HG02885 (cell line): ENCODE results near the gene GRM4.

ENCODE experiments used
- ATAC-seq: cut with Tn5 transposase; IDR thresholded peaks from one replicate; pipeline ENCODE4 v1.9.1; 2021; ENCODE audit warnings: mild to moderate bottlenecking; ENCODE audit not compliant: unreplicated experiment, poor library complexity

GRM4 gene

DNA sequence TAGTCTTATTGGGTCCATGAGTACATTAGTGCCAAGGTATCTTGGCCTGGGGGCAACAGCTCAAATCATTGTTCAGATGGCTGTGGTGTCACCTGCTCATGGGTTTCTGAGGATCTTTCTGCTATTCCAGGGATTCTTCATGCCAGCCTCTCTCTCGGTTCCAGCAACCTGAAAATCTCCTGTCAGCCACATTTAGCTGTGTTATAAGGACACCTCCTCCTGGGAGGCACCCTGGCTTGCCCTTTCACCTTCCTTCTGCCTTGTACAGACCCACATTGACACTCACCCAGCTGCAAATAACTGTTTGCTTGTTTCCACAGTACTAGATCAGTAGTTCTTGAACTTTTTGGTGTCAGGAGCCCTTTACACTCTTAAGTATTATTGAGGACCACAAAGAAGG lies 159.9 kb downstream of the GRM4 start:
- ATAC-seq = no peak

GRCh38 chr6:33985313-33985751 lies 160.6 kb downstream of the GRM4 start:
- ATAC-seq = no peak

DNA sequence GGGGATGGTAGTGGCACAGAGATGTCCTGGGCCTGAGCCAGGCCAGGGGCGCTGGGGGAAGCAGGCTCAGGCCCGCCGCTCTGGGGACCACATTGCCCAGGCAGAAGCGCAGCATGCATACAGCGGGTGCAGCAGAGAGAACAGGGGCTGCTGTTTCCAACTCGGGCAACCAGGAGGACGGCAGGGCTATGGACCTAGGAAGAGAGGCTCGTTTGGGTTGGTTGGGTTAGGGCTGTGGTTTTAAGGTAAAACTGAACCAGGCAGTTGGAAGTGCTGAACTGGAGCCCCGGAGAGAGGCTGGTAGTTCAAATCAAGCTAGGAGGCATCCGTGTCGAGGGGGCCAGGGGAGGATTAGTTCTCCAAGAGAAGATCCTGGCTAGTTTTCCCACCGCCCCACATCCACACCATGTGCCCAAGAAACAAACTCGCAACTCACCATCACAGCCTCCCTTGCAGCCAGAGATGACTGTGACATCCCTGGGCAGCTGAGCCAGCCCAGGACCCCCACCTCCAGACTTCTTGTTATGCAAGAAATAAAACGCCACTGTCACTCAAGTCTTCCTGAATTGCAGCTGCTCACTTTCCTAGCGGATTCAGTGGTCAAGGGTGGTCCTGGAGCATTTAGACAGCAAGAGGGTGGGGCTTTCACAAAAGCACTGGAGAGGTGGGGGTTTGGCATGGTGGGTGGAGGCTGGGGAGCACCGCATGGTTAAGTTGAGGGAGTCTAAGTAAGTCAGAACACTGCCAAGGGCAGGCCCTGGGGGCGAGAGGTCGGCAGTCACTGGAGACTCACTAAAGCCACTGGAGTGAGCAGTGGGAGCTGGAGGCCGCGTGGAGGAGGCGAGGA lies 161.2 kb downstream of the GRM4 start:
- ATAC-seq = no peak

- no peak for ATAC-seq
These were observed 162.0 kb downstream of the GRM4 start for GRCh38 chr6:33983721-33984465.

DNA sequence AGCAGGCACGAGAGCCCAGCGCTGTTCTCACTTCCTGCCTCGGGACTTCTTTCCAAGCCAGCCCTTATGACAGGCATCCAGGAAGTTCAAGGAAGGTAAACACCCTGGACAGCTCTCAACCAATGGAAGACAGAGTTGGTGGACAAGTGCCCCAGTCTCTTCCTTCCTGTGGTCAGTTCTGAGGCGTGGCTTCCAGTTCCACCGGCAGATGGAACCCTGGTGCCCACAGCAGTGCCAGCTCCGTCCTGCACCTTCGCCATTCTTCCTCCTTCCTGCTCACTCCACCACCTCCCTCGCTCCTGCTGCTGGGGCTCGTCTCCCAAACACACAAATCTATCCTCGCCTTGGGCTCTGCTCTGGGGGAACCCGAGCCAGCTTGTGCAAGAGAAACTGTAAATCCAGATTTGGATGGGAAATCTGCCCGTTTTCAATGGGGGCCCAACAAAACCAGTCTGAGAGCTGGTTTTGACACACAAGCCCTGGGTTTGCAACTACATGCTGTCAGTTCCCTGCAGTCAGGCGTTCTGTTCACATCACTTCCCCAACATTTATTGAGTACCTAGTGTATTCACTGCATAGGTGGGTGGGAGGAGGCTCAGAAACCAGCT lies 162.7 kb downstream of the GRM4 start:
- ATAC-seq = no peak

DNA sequence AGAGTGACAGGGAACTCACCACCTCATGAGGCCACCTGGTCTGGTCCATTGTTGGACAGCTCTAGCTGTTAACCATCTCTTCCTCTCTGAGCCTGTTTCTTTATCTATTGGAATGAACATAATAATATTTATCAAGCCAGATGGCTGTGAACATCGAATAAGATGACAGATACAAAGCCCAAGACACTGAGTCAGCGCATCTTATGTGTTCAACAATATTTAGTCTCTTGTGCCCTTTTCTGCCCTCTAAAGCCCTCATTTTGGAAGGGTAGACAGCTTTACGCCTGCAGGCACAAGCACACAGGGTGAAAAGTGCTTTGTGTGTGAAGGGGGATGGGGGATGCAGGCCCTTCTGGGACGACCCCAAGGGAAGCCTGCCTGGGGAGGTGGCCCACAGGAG lies 164.0 kb downstream of the GRM4 start:
- no peak for ATAC-seq

DNA sequence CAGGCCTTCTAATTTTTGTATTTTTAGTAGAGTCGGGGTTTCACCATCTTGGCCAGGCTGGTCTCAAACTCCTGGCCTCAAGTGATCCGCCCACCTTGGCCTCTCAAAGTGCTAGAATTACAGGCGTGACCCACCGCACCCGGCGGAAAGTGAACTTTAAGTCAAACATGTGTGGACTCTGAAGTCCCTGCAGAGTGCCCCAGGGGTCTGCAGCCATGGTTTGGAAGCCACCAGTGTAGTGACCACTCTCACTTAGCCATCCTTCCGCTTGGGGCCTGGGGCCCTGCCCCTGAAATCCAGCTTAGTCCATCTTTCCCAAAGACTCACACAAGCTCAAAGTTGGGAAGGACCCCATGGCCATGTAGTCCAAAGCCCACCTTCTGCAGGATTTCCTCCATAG lies 164.5 kb downstream of the GRM4 start:
- ATAC-seq = no peak

DNA sequence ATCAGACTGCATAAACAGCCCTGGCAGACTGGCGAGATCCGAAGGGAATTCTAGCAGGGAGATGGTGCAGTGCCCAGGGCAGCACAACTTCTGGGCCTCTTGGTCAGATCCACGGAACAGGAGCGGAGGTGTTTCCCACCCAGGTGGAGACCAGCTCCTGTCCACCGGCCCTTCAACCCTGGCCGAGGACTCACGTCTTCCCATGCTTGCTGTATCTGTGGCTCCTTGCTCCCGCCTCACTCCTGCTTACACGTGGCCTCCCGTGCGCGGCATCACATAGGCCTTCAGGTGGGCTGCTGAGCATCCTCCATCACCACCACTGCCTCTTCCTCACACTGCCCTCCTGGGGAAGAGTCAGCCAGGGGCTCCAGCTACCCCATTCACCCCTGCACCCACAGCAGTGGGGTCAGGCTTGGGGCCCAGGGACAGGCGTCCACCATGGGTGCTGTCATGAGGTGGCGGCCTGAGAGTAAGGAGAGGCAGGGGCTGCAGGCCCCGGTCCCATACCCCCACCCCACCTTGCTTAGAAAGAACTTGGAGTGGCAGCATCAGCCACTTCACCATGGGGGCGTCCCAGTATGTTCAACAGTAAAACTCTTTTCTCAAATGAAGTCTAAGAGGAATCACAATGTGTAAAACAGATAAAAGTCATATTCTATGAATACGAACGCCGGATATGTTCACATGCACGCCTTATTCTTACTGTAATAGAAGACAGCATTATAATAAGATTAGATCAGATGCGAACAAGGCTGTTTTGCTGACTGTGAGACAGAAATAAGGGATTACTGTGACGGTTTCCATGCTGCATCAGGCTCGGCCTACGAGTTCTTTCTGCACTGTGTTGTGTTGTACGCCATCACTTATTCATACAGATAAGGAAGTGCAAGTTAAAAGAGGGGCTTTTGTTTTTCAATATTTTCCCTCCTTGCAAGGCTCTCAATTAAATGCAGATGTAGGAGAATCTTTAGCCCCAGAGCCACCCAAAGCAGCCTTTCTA lies 165.4 kb downstream of the GRM4 start:
- no peak for ATAC-seq

GRCh38 chr6:33979750-33980149 lies 166.1 kb downstream of the GRM4 start:
- no peak for ATAC-seq

DNA sequence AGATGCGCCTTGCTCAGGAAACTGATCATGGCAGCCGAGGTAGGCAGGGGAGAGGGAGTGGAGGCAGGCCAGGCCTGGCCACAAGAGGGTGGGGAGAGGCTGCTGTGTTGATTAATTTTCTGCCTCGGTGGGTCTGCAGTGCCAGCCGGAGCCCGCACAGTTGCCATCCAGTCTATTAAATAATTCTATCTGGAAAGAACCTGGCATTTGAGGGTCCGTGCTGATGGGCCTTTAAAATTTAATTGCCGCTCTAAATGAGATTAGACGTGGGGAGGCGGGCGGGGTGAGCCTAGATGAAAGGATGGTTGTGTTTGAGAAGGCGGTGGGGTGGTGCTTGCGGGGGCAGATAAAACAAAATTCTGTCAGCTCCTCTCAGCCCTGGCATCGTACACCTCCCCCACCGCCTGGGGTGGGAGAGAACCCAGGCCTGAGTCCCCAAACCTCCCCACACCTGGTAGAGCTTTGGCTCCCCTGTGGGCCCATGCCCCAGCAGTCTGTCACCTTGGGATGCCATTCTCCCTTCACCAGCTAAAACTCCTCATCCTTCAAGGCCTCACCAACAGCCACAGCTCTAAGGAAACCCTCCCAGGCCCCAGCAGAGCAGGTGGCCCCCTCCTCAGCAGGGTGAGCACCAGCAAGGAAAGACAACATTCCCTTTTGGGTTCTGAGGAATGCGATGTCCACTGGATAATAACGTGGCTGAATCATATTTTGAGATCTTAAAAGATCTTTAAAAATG lies 167.3 kb downstream of the GRM4 start:
- no peak for ATAC-seq

DNA sequence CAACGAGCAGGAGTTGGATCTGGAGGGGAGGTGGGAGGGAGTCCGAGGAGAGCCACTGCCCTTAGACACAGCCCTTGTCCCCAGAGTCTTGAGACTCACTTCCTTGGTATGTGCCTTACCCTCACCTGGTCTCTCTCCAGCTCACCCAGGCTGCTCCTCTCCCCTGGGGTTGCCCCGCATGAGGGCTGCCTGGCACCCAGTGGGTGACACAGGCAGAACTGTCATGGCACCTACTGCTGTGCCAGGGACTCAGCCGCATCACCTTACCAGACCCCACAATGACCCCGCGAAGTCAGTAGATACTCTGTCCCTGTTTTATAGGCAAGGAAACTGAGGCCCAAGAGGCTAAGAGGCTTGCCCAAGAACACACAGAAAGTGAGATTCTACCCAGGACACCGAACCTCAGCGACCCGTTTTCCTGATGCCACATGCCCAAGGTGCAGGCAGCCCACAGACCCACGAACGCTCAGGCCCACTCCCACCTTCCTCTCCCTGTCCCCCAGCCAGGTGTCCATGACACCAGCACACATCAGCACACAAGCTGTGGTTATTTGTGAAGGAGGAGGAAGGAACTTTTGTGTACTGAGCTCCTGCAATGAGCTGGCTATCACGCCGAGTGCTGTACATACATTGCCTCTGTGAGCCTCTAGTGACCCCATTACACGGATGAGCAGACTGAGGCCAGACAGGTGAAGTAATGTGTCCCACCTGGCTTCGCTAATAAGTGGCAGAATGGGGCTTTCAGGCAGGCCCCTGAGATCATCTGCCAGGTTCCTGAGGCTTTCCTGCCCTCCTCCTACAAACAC lies 168.1 kb downstream of the GRM4 start:
- ATAC-seq = no peak

GRCh38 chr6:33976437-33977360 lies 169.2 kb downstream of the GRM4 start:
- no peak for ATAC-seq

DNA sequence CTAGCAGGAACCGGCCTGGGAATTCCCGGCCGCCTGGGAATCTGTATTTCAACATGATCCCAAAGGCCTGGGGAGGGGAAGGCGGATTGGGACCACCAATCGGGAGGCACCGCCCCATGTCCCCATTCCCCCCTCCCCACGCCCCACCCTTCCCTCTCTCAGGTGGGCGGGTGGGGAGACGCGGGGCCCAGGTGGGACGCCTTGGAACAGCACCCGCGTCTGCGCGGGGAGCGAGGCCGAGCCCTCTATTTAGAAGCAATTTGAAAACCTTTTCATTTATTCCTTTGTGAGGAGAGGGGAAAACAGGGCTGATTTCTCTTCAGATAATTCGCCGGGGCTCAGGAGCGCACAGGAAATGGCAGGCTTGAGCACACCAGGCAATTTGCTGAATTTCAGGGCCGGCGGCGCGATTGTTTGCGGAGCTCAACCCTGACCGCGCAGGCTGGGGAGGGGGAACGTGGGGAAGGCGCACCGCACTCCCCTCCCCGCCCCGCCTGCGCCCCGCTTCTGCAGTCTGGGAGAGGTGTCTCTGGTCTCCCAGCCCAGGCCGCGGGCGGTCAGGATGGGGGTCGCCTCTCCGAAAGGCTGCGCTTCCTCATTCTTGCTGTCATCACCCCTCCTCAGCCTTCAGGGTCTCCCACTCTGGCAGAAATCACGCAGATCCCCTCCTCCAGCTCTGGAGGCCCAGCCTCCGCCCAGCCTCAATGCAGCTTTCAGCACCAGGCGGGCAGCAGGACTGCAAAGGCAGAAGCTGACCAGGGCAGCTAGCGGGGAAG lies 170.0 kb downstream of the GRM4 start:
- no peak for ATAC-seq

DNA sequence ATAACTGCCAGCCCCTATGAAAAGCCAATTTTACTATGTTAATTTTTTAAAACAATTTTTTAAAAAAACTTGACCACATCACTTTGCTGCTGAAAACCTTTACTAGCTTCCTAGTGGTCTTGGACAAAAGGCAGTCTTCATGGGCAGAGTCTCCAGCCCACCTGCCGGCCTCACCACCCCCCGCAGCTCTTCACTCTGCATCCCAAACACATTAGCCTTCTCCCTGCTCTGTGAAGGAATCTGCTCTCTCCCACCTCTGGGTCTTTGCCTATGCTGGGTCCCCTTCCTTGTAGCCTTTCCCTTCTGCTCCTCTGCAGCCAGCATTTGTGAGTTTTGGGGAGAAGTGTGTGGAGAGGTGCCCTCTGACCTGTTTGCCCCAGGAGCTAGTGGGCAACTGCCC lies 171.4 kb downstream of the GRM4 start:
- ATAC-seq = no peak

DNA sequence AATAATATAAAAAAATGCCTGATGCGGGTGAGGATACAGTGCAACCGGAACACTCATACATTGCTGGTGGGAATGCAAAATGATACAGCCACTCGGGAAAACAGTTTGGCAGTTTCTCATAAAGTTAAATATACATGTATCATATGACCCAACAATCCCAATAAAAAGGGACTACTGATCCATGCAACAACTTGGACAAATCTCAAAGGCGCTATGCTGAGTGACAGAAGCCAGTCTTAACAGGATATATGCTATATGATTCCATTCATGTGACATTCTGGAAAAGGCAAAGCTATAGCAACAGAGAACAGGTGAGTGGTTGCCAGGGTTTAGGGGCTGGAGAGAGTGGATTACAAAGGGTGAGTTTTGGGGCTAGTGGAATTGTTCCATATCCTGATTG lies 171.9 kb downstream of the GRM4 start:
- ATAC-seq = no peak

GRCh38 chr6:33971580-33971979 lies 174.3 kb downstream of the GRM4 start:
- no peak for ATAC-seq
